Suprapubic skin (tissue), 4 donors: ENCODE data around the gene CYTH1. TPM values are rescaled to one million over a fixed set of nuclear protein-coding genes. Genes with fewer than 3 reads are reported as not detected.

Experiments used
- DNase-seq, 2 donors: peaks; one replicate each; pipeline ENCODE4 v3.0.0-alpha.2; 2019; ENCODE audit warnings: low spot score in 2 of 2
- H3K27ac ChIP-seq: fragments of 200-600 bp; sonication (generic); one replicate; pipeline ENCODE4 v1.5.1; 2019
- H3K27me3 ChIP-seq: fragments of 200-600 bp; sonication (generic); one replicate; pipeline ENCODE4 v1.5.1; 2019
- H3K36me3 ChIP-seq: fragments of 200-600 bp; sonication (generic); one replicate; pipeline ENCODE4 v1.5.1; 2019
- H3K4me1 ChIP-seq: fragments of 200-600 bp; sonication (generic); one replicate; pipeline ENCODE4 v1.5.1; 2019
- H3K4me3 ChIP-seq: fragments of 200-600 bp; sonication (generic); one replicate; pipeline ENCODE4 v1.5.1; 2019; ENCODE audit warnings: mild to moderate bottlenecking
- H3K9me3 ChIP-seq: fragments of 200-600 bp; sonication (generic); one replicate; pipeline ENCODE4 v1.5.1; 2019
- CTCF ChIP-seq, 2 donors: fragments of 200-600 bp in 1 of 2; fragments of 450-650 bp in 1 of 2; sonication (generic) in 1 of 2; IDR thresholded peaks; one replicate each; pipeline ENCODE4 v1.5.1; 2016 to 2019; ENCODE audit warnings: antibody characterized with exemption in 2 of 2, mild to moderate bottlenecking in 1 of 2, moderate library complexity in 1 of 2
- EP300 ChIP-seq: sonication (generic); formaldehyde crosslinking; IDR thresholded peaks from one replicate; pipeline ENCODE4 v1.6.1; 2017; ENCODE audit warnings: antibody characterized with exemption
- POLR2A ChIP-seq, 2 donors: fragments of 450-650 bp; IDR thresholded peaks; one replicate each; pipeline ENCODE4 v1.6.1; 2017; ENCODE audit warnings: antibody characterized with exemption in 2 of 2, mild to moderate bottlenecking in 2 of 2, moderate library complexity in 2 of 2
- POLR2AphosphoS5 ChIP-seq, 3 donors: sonication (generic); formaldehyde crosslinking; IDR thresholded peaks; one replicate each; pipeline ENCODE4 v1.6.1; 2017; ENCODE audit warnings: antibody characterized with exemption in 3 of 3
- WGBS: methylation state at CpG from one replicate; pipeline ENCODE4 v1.1.5; 2018; 5-methylcytosine and 5-hydroxymethylcytosine counted together
- total RNA-seq, 4 donors: library from RNA; depleted of rRNA; stranded (reverse); fragments of >200 nt; gene quantifications; one replicate each; pipeline ENCODE4 v1.1.0, GENCODE V29; 2016

Gene CYTH1
- total RNA-seq, 4 donors from 2014 or later, result 57.6 to 88.6 (median 74.9) TPM

DNA sequence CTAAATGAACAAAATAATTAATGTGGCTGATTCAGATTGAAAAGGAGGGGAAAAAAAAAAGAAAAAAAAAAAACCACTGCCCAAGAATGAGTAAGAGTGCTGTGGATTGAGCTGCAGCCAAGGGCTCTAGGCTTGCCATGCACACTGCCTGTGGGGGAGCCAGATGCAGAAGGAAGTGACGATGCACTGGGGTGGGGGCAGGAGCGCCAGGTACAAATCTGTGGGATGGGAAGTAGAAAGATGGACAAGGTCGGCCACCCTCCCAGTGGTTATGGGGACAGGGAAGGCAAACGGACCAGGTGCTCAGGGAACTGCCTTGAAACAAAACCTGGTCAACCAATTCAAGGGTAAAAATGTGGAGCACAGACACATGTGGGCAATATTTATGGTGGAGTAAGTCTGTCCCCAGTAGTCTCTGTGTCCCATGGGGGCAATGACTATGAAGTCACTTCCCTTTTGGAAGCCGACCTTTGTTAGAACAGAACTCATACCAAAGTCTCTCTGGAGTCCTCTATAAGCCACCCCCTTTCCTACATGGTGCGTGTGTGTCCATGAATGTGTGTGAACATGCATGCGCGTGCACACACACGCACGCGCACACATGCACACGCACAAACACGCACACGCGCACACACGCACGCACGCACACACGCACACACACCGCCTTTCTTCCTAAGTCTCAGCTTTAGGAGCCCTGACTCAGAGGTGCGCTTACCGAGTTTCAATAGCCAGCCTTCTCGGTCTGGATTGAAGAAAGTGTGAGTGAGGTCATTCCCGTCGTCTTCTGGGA, 84.3 kb downstream of the CYTH1 start:
- 89% methylated on average over 25 of the region's 25 CpGs for WGBS
- TF ChIP-seq POLR2AphosphoS5 (IDR thresholded peaks at IDR 0.05) (no peak), CTCF (IDR thresholded peaks at IDR 0.05) (no peak), EP300 (no peak), POLR2A (IDR thresholded peaks at IDR 0.05) (no peak)
- no peaks in the 10 kb centered on the region for H3K4me1 ChIP-seq
- DNase-seq, result no peak
- H3K36me3 ChIP-seq, result peaks cover 92% of the 10 kb centered on the region
- no peak overlapping the region for H3K27ac ChIP-seq
- no peak overlapping the region for H3K4me3 ChIP-seq
- no peaks in the 10 kb centered on the region for H3K27me3 ChIP-seq
- H3K9me3 ChIP-seq, result no peaks in the 10 kb centered on the region

DNA sequence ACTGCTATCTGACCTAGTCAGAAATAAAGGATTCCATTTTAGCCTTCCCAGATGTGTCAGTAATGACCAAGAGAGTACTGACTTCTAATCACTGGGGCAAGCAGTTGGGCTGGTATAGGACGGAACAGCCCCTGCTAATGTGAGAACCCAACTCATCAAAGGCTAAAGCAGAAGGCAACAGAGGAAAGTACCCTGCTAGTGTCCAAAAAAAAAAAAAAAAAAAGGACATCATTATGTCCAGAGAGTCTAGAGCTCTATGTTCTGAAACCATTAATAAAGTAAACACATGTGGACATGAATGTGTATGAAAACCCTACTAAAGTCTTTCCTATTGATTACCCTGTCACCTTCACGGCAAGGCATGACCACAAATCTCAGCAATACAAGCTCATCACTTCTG, 85.0 kb downstream of the CYTH1 start:
- 79% methylated on average over 2 of the region's 2 CpGs for WGBS
- DNase-seq, result no peak
- no peak overlapping the region for H3K27ac ChIP-seq
- no peaks in the 10 kb centered on the region for H3K9me3 ChIP-seq
- H3K4me1 ChIP-seq, result no peaks in the 10 kb centered on the region
- no peaks in the 10 kb centered on the region for H3K27me3 ChIP-seq
- H3K36me3 ChIP-seq, result peaks cover 93% of the 10 kb centered on the region
- H3K4me3 ChIP-seq, result no peak overlapping the region
- TF ChIP-seq EP300, result no peak
- no peak for TF ChIP-seq CTCF (IDR thresholded peaks at IDR 0.05)
- no peak for TF ChIP-seq POLR2A (IDR thresholded peaks at IDR 0.05)
- TF ChIP-seq POLR2AphosphoS5 (IDR thresholded peaks at IDR 0.05), result no peak

DNA sequence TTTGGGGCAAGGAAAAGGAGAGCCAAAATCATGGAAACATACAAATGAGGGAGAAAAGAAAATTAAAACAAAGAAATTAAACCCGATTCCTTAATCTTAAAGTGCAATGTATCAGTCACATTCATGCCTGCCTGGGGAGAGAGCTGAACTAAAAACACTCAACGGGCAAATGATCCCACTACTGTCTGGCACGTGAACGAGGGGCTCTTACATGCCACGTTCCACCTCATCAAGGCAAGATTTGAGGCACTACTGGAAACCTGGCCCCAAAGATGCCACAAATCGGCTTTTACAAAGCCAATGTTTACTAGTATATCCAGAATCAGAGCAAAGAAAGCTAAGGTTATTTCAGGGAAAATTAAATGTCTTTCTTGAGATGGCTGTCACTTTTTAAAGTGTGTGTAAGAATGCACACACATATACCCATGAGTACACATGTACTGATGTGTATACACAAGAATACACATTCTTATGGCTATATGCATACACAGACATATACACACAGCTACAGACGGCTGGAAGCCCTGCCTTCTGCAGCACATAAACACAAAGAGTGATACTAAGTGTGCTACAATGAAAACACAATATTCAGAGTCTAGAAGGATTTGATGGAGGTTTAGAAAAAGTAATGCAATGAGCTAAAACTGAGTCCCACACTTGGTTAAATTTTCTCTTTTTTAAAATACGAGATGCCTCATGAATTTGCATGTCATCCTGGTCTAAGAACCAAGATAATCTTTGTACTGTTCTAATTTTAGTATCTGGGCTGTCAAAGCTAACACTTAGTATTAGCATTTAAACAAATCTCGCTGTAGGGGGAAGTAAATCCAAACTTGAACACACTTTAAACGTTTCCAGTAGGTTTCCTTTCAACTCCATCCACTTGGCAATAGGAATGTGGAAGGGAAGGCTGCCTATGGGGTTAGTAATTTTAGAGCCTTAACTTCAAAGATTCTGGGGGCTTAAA, 85.8 kb downstream of the CYTH1 start:
- no peaks in the 10 kb centered on the region for H3K9me3 ChIP-seq
- no peak for DNase-seq
- H3K27ac ChIP-seq, result no peak overlapping the region
- no peaks in the 10 kb centered on the region for H3K4me1 ChIP-seq
- H3K36me3 ChIP-seq, result peaks cover 93% of the 10 kb centered on the region
- H3K27me3 ChIP-seq, result no peaks in the 10 kb centered on the region
- TF ChIP-seq POLR2A (IDR thresholded peaks at IDR 0.05), result no peak
- no peak for TF ChIP-seq POLR2AphosphoS5 (IDR thresholded peaks at IDR 0.05)
- no peak for TF ChIP-seq CTCF (IDR thresholded peaks at IDR 0.05)
- TF ChIP-seq EP300, result no peak
- 80% methylated on average over 10 of the region's 10 CpGs for WGBS
- no peak overlapping the region for H3K4me3 ChIP-seq

GRCh38 chr17:78694805-78695531, 87.1 kb downstream of the CYTH1 start:
- 90% methylated on average over 16 of the region's 16 CpGs for WGBS
- Histone ChIP-seq H3K36me3 (peaks cover 84% of the 10 kb centered on the region), H3K4me1 (no peaks in the 10 kb centered on the region), H3K4me3 (no peak overlapping the region), H3K27ac (no peak overlapping the region), H3K9me3 (no peaks in the 10 kb centered on the region), H3K27me3 (no peaks in the 10 kb centered on the region)
- no peak for DNase-seq
- TF ChIP-seq EP300, result no peak
- TF ChIP-seq CTCF (IDR thresholded peaks at IDR 0.05), result no peak
- TF ChIP-seq POLR2AphosphoS5 (IDR thresholded peaks at IDR 0.05), result no peak
- no peak for TF ChIP-seq POLR2A (IDR thresholded peaks at IDR 0.05)
